LNCAP (cell line): ENCODE measurements around the gene WTAP.

Experiments used
- CTCF ChIP-seq: fragments of 450-650 bp; IDR thresholded peaks from 2 replicates; pipeline ENCODE4 v1.5.1; 2017; ENCODE audit warnings: mild to moderate bottlenecking

Gene WTAP

DNA sequence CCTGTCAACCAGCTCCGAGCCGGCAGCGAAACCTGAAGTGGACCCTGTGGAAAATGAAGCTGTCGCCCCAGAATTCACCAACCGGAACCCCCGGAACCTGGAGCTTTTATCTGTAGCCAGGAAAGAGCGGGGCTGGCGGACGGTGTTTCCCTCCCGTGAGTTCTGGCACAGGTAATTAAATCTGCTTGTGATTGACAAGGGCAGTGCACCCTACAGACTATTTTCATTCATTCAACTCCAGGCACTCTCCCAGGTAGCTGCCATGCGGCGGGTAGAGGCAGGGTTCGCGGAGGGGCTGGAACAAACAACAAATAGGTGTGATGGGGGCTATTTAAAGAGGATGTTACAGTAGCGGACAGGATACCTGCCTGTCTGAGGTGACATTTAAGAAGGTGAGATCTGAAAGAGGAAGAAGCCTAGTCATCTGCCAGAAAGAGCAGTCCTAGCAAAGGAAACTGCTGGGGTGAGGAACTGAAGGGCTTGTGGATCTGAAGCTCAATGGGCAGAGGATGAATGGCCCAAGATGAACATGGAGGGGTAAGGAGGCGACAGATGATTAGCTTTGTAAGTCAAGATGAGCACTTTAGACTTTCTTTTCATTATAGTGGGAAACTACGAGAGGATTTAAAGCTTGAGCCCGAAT is 63.8 kb downstream of the WTAP start:
- no peak for TF ChIP-seq CTCF

DNA sequence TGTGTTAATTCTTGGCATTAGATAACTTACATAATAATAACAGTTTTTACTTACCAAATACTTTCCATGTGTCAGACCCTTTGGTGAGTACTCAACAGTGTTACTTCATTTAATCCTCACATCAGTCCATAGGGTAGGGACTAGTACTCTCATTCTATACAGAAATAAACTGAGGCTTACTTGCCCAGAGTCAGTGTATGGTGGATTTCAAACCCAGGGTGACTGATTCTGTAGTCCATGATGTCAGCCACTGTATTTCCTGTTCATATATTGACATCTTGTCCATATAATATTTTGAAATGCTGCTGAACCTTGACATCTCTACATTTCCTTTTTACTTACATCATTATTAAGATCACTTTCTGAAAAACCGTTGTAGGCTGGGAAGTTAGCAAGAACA is 70.2 kb downstream of the WTAP start:
- TF ChIP-seq CTCF, result no peak

DNA sequence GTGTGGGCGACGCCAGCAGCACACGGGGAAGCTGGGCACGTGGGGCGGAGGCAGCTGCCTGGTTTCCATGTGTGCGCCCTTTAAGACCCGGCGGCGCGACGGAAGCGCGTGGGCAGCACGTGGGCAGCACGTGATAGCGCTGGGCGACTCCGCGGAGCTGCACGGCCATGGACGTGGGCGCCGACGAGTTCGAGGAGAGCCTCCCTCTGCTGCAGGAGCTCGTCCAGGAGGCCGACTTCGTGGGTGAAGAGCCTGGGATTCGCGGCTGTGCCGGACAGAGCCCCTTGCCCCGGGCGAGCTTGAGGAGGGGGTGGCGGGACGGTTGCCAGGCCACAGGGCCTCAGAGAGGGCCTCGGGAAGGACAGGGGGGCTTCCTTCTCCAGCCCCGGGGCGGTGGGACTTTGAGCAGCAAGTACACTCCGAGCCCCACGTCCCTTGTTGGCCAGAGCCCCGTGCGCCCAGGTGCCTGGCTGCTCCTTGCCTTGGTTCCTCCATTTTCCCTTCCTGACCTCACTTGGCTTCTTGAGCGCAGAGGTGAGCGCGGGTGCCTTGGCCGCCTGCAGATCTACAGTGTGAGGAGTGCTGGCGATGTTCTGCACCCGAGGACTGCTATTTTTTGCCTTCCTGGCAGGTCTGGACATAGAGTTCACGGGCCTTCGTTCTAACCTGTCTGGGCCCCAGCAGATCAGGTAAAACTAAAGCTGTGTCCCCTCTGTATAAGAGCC is 73.0 kb downstream of the WTAP start, which contains the start of gene PNLDC1:
Gene PNLDC1 (plus strand): TSS at position 136 of the 725 bp plus-strand sequence. CDS start 32 bp downstream, at position 168.
- no peak for TF ChIP-seq CTCF

GRCh38 chr6:159801935-159802334 is 74.6 kb downstream of the WTAP start:
- no peak for TF ChIP-seq CTCF

DNA sequence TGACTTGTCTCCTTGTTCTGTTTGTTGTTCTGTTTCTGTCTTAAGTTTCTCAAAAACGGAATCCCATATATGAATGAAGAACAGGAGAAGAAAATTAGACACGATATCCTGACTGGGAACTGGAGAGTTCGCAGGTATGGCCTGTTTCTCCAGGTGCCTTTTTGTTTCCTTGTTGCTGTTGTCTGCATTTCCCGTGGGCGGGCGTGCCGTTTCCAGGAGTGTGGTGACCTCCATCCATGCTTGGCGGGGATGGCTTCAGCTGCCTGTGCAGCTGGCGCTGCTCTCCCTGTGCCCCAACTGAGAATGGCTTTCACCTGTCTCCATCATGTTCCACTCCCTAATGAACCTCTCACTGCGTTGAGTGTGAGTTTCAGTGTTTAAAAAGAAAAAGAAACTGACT is 77.2 kb downstream of the WTAP start:
- TF ChIP-seq CTCF, result no peak

GRCh38 chr6:159805440-159806020 is 78.2 kb downstream of the WTAP start:
- no peak for TF ChIP-seq CTCF
